ENCODE results near the gene SCN4A.
"Not testable (repeated sequence)": the region's sequence is repeated elsewhere in the genome, so short reads cannot be mapped to it uniquely, and the experiment has no call there.

SCN4A gene

GRCh38 chr17:64007838-64008282, 35.1 kb upstream of the SCN4A start:
- Histone ChIP-seq H3K27me3 (ENCODE audit: insufficient read depth, poor library complexity, severe bottlenecking) (no peaks in the 10 kb centered on the region), H3K4me1 (ENCODE audit: insufficient read depth, poor library complexity, severe bottlenecking) (peaks cover 2% of the 10 kb centered on the region), H3K9me3 (ENCODE audit: severe bottlenecking) (no peaks in the 10 kb centered on the region), H3K36me3 (ENCODE audit: low read depth) (no peaks in the 10 kb centered on the region), H3K27ac (ENCODE audit: poor library complexity, severe bottlenecking) (no peak overlapping the region), H3K4me3 (ENCODE audit: severe bottlenecking) (no peak overlapping the region)
- DNase-seq (ENCODE audit: low spot score) (peak; percentile 35), ATAC-seq (ENCODE audit: low read depth) (no peak)
- no peak for TF ChIP-seq CTCF (IDR thresholded peaks at IDR 0.05; ENCODE audit: poor library complexity, severe bottlenecking)

GRCh38 chr17:64007089-64007837, 34.5 kb upstream of the SCN4A start:
- H3K4me1 ChIP-seq (ENCODE audit: insufficient read depth, poor library complexity, severe bottlenecking); H3K4me3 ChIP-seq (ENCODE audit: severe bottlenecking); ATAC-seq (ENCODE audit: low read depth); H3K27me3 ChIP-seq (ENCODE audit: insufficient read depth, poor library complexity, severe bottlenecking); H3K9me3 ChIP-seq (ENCODE audit: severe bottlenecking); H3K27ac ChIP-seq (ENCODE audit: poor library complexity, severe bottlenecking); H3K36me3 ChIP-seq (ENCODE audit: low read depth): not testable (repeated sequence)
- peak; percentile 11 for DNase-seq (ENCODE audit: low spot score)

- DNase-seq (ENCODE audit: low spot score): peak; percentile 55
- Histone ChIP-seq H3K9me3 (ENCODE audit: severe bottlenecking) (no peaks in the 10 kb centered on the region), H3K27ac (ENCODE audit: poor library complexity, severe bottlenecking) (no peak overlapping the region), H3K27me3 (ENCODE audit: insufficient read depth, poor library complexity, severe bottlenecking) (no peaks in the 10 kb centered on the region), H3K4me1 (ENCODE audit: insufficient read depth, poor library complexity, severe bottlenecking) (peaks cover 2% of the 10 kb centered on the region), H3K36me3 (ENCODE audit: low read depth) (no peaks in the 10 kb centered on the region), H3K4me3 (ENCODE audit: severe bottlenecking) (no peak overlapping the region)
- TF ChIP-seq CTCF (IDR thresholded peaks at IDR 0.05; ENCODE audit: poor library complexity, severe bottlenecking): no peak
- ATAC-seq (ENCODE audit: low read depth): no peak
Observed at GRCh38 chr17:64006361-64007088, 33.8 kb upstream of the SCN4A start.

GRCh38 chr17:64005734-64006167, 33.0 kb upstream of the SCN4A start:
- Histone ChIP-seq H3K36me3 (ENCODE audit: low read depth) (no peaks in the 10 kb centered on the region), H3K27me3 (ENCODE audit: insufficient read depth, poor library complexity, severe bottlenecking) (no peaks in the 10 kb centered on the region), H3K4me1 (ENCODE audit: insufficient read depth, poor library complexity, severe bottlenecking) (peaks cover 2% of the 10 kb centered on the region), H3K9me3 (ENCODE audit: severe bottlenecking) (no peaks in the 10 kb centered on the region), H3K4me3 (ENCODE audit: severe bottlenecking) (no peak overlapping the region), H3K27ac (ENCODE audit: poor library complexity, severe bottlenecking) (no peak overlapping the region)
- ATAC-seq (ENCODE audit: low read depth) (peak; percentile 30; the same call in 1 of the 3 replicates), DNase-seq (ENCODE audit: low spot score) (peak; percentile 51)
- no peak for TF ChIP-seq CTCF (IDR thresholded peaks at IDR 0.05; ENCODE audit: poor library complexity, severe bottlenecking)

GRCh38 chr17:64004903-64005733, 32.4 kb upstream of the SCN4A start:
- H3K36me3 ChIP-seq (ENCODE audit: low read depth): no peaks in the 10 kb centered on the region
- H3K4me1 ChIP-seq (ENCODE audit: insufficient read depth, poor library complexity, severe bottlenecking): peaks cover 2% of the 10 kb centered on the region
- no peak for TF ChIP-seq CTCF (IDR thresholded peaks at IDR 0.05; ENCODE audit: poor library complexity, severe bottlenecking)

More at GRCh38 chr17:64004903-64005733, 32.4 kb upstream of the SCN4A start:
- DNase-seq (ENCODE audit: low spot score) (peak; percentile 63), ATAC-seq (ENCODE audit: low read depth) (no peak)
- no peak overlapping the region for H3K27ac ChIP-seq (ENCODE audit: poor library complexity, severe bottlenecking)
- H3K27me3 ChIP-seq (ENCODE audit: insufficient read depth, poor library complexity, severe bottlenecking): no peaks in the 10 kb centered on the region
- no peaks in the 10 kb centered on the region for H3K9me3 ChIP-seq (ENCODE audit: severe bottlenecking)
- no peak overlapping the region for H3K4me3 ChIP-seq (ENCODE audit: severe bottlenecking)

Data from RWPE2 (cell line).